CD4-positive, alpha-beta T cell treated with Interleukin-6 for 4 hours (primary cell): Measurements from ENCODE around the gene TCFL5.
"Not testable (repeated sequence)": the region's sequence is repeated elsewhere in the genome, so short reads cannot be mapped to it uniquely, and the experiment has no call there.

Experiments
- DNase-seq: peaks from one replicate; pipeline ENCODE4 v3.0.0-alpha.2; 2020; ENCODE audit warnings: mixed read lengths

The TCFL5 gene

DNA sequence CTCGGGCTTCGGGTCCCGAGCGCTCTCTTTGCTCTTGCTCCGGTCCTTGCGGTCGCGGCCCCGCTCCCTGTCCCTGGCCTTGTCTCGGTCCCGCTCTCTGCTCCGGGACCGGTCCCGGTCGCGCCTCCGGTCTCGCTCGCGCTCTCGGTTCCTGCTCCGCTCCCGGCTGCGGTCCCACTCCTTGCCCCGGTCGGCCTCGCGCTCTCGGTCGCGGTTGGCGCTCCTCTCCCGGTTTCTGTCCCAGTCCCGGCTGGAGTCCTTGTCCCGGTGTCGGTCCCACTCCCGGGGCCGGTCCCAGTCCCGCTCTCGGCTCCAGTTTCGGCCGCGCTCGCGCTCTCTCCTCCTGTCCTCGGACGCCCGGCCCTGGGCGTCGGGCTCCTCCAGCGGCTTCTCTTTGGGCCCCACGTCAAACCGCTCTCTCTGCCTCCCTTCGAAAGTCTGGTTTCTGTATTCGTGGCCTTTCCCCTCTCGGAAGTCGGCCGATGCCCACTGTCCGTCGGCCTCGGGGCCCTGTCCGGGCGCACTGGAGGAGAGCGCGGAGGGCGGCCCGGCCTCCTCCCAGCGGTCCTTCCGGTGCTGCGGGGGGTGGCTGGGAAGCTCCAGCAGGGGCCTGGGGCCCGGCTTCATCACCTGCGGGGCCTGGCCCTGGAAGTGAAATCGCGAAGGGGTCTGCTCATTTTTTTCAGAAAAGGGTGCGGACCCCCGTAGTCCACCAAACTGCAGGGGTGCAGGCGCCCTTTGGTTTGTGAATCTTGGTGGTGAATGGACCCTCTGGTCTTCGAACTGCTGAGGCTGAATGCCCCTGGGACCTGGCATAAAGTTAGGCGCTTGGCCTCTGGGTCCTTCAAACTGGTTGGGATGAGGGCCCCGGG lies 17.9 kb upstream of the TCFL5 start:
- DNase-seq = no peak

DNA sequence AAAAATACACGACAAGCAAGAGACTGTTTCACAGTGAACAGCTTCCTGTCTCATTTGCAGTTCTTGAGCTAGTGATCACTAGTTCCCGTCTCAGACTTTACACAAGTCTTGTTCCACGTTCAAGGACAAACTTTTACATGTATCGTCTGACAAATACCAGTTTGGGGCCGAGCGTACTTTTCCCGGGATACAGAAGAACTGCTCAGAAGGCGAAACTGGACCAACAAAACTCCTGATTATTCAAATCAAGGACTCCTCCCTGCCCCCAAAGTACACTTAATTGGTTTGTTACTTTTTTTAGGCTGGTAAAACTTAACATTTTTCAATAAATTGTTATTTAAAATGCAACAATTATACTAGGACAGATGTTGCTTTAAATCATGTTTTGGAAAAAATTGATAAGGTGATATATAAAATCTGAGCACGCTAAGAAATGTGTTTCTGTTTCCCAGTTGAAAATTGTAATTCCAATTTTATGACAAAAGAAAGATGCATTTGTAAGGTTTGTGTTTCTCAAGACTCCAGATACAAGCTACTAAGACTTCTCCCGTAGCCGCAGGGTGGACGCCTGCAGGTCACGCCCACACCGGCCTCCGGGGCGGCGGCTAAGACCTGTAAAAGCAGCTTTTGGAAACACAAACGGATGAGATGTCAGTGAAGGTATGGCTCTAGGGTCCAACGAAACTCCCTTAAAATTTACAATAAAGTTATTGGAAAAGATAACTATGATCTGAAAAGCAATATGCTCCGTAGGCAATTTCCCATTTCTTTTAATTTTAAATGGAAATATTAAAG lies 16.8 kb upstream of the TCFL5 start:
- no peak for DNase-seq

- no peak for DNase-seq
These were observed 15.5 kb upstream of the TCFL5 start for GRCh38 chr20:62876902-62877816.

DNA sequence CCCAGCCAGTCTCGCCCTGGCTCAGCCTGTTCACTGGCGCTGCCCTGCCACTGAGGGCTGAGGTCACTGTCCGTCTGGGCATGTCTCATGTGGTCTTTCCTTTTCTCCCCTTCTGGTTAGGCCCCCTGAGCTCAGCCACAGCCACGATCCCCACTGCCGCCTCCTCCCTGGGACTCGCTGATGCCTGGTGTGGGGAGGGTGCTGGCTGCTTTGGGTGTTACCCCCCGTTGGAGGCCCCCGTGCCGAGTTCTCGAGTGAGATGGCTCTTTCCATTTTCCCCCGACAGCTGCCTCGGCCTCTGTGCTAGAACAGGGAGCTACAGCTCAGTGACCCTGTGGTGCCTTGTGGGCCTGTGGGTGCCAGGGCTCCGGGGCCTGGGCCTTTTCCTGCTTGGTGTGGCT lies 14.9 kb upstream of the TCFL5 start:
- DNase-seq = no peak

- no peak for DNase-seq
These were observed 14.1 kb upstream of the TCFL5 start for GRCh38 chr20:62875419-62876361.

GRCh38 chr20:62874964-62875344 lies 13.3 kb upstream of the TCFL5 start:
- DNase-seq = no peak

- DNase-seq = peak; percentile 35
These were observed 12.0 kb upstream of the TCFL5 start for GRCh38 chr20:62873681-62874031.

GRCh38 chr20:62873280-62873679 lies 11.7 kb upstream of the TCFL5 start:
- DNase-seq = no peak

DNA sequence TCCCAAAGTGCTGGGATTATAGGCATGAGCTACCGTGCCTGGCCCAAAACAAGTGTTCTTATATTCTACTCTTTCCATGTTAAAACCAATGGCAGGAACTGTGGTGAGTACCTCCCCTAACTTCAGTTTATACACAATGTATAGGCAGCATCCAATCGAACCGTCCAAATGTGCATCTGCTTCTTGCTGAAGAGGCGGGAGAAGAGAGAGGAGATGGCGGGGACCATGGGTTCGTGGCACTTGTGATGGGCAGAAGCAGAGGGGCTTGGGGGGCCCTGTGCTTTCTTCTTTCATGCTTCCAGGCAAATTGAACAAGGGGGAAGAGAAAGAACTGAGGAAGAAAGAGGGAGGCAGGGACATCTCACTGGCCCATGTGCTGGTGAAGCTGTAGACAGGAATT lies 11.2 kb upstream of the TCFL5 start:
- no peak for DNase-seq

- no peak for DNase-seq
These were observed 10.7 kb upstream of the TCFL5 start for GRCh38 chr20:62872184-62872847.

DNA sequence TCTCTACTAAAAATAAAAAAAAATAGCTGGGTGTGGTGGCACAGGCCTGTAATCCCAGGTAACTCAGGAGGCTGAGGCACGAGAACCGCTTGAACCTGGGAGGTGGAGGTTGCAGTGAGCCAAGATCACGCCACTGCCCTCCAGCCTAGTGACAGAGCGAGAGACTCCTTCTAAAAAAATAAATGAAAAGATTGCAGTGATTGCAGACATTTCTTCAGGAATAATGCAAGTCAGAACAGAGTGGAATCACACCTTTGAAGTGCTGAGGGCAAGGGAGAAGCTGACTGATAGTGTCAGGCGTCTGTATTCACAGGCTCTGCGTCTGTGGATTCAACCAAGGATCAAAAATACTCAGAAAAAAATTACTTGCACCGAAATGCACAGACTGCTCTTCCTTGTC lies 2.6 kb upstream of the TCFL5 start:
- no peak for DNase-seq

DNA sequence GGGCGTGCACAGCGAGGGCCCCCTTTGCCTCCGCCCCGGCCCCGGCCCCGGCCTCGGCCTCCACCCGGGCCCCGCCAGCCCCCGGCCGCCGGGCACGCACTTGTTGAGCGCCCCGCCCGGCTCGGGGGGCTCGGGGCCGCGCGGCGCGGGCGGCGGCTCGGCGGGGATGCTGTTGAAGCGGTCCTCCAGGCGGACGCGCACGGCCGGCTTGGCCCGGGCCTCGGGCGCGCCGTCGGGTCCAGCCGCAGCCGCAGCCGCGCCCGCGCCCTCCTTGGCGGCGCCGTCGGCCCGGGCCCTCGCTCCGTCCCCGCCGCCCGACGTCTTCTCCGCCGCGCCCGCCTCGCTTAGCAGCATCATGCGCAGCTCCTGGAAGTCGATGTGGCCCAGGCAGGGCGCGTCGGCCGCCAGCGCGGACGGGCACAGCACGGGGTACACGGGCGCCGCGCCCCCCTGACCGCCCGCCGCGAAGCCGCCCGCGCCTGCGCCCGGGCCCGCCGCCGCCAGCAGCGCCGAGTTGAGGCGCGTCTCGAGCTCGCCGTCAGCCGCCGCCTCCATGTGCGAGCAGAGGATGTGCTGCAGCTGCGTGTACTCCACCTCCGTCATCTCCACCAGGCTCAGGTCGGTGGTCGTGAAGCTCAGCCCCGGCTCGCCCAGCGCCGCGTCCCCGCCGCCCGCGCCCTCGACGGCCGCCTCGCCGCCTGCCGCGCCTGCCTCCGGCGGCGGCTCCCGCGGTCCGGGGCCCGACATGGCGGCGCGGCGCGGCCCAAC lies 514 bp downstream of the TCFL5 start:
- DNase-seq = peak; percentile 44

GRCh38 chr20:62860391-62860923 lies 1.2 kb downstream of the TCFL5 start:
- no peak for DNase-seq

DNA sequence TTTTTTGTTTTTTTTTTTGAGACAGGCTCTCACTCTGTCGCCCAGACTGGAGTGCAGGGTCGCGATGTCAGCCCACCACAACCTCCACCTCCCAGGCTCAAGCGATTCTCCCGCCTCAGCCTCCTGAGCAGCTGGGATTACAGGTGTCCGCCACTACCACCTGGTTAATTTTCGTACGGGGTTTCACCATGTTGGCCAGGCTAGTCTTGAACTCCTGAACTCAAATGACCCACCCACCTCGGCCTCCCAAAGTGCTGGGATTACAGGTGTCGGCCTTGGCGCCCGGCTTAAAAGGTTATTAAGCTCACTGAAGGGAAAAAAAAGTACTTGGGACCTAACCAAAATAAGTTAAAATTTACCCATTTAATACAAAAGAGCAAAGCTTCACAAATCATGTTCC lies 1.9 kb downstream of the TCFL5 start:
- DNase-seq = no peak

DNA sequence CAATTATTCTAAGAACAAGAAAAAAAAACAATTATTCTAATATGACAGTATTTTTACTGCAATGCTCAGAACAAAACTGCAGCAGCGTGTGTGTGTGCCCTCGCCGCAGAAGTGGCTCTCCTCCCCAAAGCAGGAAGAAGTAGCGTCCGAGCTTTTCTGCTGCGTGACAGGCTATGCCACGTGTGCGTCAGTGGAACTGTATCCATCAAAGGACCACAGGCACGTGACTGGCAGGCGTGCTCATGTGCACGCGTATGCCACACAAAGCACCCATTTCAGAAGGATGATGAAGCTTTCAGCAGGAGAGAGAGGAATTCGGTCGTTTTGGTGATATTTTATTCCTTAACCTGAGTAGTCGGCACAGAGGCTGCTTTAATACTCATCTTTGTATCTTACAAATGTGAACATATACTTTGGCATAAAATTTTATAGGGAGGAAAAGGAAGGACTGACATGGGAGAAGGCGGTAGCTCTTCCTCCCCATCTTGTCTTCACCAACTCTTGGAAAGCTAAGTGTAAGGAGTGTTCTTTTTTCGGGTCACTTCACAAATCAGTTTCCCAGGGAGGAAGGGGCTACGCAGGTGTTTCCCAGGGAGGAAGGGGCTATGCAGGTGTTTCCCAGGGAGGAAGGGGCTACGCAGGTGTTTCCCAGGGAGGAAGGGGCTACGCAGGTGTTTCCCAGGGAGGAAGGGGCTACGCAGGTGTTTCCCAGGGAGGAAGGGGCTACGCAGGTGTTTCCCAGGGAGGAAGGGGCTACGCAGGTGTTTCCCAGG lies 3.4 kb downstream of the TCFL5 start:
- DNase-seq = no peak

- no peak for DNase-seq
These were observed 4.5 kb downstream of the TCFL5 start for GRCh38 chr20:62856931-62857619.

- DNase-seq = no peak
These were observed 6.5 kb downstream of the TCFL5 start for GRCh38 chr20:62855120-62855519.

- no peak for DNase-seq
These were observed 7.5 kb downstream of the TCFL5 start for GRCh38 chr20:62854121-62854520.

GRCh38 chr20:62853304-62853703 lies 8.3 kb downstream of the TCFL5 start:
- not testable (repeated sequence) for DNase-seq
